GM18907 (cell line): ENCODE data around the gene ACBD6.

ENCODE experiments used
- ATAC-seq: cut with Tn5 transposase; IDR thresholded peaks from one replicate; pipeline ENCODE4 v1.9.1; 2021; ENCODE audit warnings: mild to moderate bottlenecking, moderate library complexity; ENCODE audit not compliant: unreplicated experiment

Gene ACBD6

DNA sequence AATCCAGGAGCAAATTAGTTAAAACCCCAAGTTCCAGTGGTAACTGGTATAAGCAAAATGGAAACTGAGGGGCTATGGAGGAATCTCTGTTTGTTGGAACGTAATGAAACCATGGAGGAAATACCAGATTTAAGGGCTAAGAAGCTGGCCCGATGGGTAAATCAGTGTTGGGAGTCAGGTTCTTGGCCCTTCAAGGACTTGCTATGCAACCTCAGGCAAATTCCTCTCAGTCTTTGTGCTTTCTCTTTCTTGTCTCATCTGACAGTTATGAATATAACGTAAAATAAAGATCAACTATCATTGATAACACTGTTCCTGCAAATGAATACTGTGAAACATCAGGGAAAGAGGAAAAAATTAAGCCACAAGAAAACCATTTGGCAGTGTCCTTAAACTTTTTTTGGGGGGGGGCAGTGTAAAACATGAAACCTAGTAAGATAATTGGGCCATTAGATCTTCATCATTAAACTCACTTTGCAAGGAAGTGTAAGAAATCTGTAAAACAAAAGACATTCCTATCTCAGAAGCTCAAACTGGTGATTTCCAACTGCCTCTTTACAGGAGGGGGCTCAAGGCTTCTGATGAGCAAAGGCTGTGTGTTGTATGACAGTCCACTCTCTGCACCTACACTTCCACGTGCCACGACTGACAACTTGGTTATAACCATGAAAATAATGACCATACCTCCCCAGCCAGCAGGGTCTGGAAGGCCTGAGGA is 224.7 kb downstream of the ACBD6 start:
- ATAC-seq: no peak

DNA sequence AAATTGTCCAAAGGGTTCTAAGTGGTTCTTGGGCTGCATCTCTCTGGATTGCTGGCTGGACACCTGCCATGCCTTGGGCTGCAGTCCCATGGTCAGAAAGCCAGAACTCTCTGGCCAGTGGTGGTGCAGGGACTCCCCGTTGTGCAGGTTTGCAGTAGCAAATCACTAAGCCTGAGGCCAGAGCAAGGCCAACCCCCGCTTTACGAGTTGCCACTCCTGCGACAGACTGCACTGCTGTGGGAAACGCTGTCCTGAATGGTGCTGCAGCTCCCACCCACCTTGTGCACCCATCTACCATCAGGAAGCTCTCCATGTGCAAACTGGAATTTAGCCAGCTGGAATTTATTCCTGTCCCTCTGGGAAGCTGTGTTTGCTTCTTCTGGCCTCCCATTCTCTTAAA is 226.7 kb downstream of the ACBD6 start:
- ATAC-seq: no peak

DNA sequence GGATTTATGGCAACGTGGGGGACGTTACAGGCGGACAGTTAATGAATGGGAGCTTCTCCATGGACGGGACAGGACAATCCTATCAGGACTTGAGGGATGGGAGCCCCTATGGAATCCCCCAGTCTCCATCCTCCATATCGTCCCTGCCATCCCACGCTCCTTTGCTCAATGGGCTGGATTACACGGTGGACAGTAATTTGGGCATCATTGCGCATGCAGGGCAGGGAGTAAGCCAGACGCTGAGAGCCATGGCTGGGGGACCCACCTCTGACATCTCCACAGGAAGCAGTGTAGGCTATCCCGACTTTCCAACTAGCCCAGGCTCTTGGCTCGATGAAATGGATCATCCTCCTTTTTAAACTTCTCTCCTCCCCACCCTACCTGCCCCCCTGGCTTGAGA is 228.2 kb downstream of the ACBD6 start:
- no peak for ATAC-seq

DNA sequence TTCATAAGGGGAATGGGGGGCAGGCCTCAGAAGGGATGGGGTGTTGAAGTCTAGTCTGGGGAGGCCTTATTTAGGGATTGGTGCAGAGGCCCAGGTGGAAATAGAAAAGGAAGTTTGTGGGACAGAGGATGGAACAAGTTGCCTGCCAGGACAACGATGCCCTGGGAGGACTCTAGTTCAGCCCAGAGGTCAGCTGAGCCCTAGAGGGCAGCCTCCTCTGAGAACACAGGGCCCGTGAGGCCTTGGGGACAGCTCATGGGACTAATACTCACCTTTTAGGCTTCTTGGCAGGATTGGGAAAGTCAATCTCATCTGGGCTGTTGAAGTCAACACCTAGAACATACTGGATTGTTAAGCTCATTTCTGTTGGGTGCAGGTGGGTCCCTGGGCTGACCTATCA is 229.3 kb downstream of the ACBD6 start:
- no peak for ATAC-seq

DNA sequence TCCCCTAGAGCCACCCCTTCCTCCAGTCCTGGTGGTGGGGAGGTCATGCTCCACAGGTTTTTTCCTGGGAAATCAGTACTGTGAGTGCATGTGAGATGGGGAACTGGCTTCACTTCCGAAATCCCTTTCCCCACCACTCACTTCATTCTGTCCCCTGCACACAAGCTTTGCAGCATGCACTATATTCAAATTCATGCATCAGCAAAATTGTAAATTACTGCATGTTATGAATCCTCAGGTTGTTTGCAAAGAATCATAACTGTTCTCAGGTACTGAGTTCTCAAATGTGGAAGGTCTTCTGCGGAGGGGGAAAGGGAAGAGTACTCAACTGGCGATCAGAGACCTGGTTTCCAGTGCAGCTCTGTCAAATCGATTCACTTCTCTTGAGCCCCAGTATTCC is 230.0 kb downstream of the ACBD6 start:
- no peak for ATAC-seq

DNA sequence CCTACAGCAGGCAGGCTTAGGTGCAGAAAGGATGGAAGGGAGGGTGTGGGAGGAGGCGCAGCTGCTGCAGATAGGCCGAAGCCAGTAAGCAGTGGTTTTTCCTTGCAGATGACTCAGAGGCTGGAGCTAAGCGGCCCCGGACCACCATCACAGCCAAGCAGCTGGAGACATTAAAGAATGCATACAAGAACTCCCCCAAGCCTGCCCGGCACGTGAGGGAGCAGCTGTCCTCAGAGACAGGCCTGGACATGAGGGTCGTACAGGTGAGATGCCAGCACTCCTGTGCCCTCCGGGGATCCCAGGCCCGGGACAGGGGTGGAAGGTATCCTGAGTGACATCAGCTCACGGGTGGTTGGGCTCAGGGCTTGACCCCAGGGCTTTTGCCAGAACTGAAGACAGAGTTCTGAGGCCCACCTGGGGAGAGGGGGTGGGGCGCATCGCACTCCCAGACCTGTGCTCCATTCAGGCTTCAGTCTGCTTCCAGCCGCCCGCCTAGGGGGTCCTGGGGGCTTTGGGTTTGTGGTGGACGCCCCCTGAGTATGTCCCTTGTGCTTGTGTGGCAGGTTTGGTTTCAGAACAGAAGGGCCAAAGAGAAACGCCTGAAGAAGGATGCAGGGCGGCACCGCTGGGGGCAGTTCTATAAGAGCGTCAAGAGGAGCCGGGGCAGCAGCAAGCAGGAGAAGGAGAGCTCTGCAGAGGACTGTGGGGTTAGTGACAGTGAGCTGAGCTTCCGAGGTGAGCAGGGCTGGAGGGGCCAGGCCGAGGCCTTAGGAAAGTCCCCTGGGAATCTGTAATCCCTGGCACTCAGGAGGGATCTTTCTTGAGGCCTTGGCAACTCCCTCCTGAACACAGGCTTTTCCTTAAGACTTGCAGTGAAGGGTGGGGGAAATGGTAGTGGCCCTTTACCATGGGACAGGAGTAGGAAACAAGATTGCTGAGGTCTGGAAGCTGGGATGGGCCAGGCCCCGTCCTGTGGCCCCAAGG is 230.8 kb downstream of the ACBD6 start:
- ATAC-seq: no peak

DNA sequence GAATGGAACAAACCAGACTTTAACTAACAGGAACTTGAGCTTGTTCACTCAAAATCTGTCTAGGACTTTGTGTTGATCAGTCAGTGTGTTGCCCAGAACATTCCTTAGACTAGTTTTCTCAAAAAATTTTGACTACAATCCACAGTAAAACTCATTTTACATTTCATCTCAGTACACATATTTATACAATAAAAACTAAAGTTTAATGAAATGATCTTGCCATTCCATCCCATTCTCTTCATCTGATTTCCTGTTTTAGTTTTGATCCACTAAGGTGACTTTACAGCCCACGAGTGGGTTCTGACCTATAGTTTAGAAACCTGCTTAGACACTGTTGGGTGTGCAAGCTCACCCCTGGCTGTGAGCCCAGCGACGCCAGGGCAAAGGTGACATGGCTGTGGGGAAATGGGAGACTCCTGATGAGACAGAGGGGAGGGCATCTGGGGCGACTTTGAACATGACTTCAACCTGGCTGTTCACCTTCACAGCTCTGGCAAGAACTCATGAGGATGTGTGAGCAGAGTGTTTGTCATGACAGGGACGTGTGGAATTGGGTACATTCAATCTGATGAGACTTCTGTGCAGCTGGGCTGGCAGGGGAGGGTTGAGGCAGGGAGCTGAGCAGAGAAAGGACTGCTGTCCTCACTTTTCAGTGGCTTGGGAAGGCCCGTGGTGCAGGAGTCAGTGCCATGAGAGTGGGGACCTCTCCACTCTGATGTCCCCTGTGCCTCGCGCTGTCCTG is 231.7 kb downstream of the ACBD6 start:
- no peak for ATAC-seq

DNA sequence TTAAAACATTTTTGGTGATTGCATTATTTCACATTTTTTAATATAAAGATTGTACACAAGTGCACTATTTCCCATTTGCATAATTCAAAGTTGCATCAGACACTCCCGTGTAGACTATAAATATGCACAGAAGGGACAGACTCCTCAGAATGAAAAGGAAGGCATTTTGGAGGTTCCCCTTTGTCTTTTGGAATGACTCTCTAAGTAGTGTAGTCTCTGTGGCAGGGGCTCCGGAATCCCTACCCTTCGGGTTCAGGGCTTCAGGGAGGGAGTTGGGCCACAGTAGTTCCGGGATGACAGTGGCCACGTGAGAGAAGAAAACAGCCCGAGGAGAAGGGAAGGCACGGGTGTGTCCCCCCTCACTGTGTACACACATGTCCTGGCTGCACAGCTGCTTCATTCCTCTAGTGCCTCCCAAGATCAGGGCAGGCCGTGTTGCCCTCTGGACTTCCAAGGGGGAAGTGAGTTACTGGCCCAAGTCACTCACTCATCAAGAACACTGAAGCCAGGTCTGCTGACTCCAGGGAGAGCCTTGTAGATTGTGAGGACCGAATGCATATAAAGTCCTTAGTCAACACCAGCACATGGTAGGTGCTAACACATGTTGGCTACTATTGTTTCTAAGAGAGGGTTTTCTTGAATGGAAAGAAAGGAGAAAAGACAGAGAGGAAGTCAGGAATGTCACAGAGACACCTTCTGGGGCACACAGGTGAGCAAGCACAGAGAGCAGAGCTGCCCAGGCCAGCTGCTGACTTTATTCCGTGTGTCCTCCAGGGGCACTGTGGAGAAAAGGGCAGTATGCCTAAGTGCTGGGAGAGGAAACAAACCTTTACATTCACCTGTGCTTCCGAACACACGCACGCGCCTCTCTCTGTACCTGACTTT is 232.5 kb downstream of the ACBD6 start:
- ATAC-seq: no peak

DNA sequence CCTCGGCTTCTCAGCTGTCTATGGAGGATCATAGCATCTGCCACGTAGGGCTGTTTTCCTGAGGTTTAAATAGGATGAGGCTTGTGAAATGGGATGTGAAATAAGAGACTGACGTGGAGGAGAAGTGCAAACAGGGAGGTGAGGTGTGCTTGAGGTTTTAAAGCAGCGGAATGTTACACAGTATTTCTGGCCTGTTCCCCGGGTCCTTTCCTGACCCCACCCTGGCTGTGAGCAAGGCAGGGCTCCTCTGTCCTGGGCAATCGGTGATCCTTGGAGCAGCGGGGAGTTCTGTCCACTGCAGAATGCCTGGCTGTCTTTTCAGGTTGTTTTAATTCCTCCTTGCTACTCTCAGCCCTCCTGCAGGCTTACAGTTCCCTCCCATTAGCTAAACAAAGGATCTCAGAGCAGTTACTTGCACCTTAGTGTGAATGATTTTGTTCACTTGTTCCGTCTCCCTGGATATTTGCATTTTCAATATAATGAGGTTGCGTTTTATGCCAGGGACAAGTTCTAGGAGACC is 233.8 kb downstream of the ACBD6 start:
- ATAC-seq: no peak

DNA sequence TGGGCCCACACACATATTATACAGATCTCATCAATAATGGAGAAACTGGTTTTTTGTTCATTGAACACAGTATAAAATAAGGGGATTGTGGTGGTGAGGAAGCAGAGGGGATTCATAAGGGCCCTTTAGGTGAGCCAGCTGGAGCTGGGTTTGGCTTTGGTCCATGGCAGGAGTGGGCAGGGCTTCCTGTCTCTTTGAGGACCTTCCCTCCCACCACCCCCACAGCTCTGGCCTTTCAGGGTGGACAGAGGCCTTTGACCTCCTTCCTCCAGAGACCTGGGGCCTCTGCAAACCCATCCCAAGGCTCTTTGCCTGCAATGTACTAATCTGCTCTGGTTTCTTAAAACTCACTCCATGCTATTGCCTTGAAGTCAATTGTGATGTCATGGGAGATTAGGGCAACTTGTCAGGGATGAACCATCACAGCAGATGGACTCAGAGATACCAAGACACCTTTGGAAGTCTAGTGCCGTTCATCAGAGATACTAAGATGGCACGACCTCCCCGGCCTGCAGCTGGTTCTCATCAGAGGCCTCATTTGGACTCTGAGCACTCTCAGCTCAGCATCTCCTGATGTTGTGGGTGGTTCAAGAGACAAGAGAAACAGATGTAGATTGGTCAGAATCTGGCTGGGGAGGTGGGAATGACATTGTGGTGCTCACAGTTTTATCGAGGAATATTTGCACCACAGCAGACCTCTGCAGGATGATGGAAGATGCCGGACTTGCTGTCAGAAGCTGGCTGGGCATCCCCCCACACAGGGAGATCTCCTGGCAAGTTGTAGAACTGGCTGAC is 234.4 kb downstream of the ACBD6 start:
- no peak for ATAC-seq

DNA sequence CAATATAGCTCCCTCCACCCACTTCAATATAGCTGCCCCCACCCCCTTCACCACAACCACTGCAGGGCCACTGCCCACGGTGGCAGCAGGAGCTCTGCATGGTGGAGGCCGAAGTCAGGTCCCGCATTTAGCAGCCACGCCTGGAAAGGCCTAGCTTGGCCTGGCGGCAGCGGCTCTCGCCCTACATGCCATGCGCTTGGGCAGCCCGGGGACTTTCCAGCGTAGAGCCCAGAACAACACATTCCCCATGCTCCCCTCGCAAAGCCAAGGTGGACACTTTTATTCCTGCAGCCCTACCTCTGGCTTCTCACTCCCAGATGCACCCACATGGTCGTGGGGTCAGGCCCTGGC is 235.2 kb downstream of the ACBD6 start:
- ATAC-seq: no peak

DNA sequence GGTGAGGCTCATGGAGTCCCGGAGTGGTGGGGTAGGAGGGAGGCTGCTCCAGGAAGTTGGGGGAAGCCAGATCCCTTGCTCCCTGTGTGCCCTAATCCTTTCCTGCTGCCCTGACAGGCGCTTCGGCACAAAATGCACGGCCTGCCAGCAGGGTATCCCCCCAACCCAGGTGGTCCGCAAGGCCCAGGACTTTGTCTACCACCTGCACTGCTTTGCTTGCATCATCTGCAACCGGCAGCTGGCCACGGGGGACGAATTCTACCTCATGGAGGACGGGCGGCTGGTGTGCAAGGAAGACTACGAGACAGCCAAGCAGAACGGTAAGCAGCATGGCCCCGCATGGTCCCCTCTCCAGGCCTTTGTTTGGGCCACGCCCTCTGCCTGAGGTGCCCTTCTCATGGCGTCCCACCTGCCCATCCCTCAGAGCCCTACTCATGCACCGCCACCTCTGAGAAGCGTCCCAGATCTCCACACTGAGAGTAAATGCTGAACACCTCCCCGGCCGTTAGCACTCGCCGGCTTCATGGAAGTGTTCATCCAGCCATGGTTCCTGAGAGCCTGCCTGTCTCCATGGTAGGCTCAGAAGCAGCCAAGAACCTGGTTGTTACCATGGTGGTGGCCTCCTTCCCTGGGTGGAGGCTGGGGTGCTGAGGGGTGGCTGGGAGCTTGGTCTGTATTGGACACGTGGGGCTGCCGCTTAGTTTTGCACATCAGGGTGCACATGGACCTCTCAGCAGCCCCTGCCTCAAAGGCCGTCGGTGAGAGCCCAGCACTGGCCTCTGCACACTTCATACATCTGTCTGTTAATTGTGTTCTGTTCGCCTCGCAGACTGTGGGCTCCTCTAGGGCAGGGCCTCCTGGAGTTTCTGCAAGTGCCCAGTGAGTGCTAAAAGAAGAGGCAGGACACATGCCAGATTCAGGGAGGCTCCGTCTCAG is 235.8 kb downstream of the ACBD6 start:
- no peak for ATAC-seq

DNA sequence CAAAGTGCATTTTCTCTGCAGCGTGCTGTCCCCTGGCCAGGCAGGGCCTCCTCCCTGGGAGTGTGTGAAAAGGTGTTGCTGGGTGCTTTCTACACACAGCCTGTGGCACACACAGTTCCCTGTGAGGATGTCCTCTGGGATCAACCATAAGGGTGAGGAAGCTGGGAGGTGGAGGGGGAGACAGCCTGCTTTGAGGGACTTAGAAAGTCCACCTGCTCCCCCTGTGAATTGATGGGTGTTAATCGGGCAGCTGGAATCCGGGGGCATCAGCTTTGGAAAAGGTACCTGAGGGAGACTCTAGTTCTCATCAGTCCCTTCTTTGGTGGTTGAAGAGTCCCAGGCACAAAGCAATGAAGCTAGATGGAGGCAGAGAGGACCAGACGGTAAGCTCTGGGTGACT is 236.5 kb downstream of the ACBD6 start:
- ATAC-seq: no peak

DNA sequence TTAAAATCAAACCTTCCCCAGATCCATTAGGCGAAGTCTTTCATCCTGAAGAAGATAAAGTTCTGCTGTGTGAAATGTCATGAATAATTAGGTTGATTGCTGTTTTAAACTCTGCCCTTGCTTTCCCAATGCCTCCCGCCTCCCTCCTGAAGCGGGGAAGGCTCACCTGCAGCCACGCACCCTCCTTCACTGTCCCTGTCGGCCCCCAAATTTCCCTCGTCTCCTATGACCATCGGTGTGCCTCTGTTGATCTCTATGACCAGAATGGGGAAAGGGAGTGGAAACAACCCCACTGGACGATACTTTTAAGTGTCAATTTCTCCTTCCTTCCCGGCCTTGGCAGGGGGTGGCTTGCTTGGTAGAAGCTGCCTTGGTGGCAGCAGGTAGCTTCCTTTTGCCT is 237.2 kb downstream of the ACBD6 start:
- no peak for ATAC-seq

DNA sequence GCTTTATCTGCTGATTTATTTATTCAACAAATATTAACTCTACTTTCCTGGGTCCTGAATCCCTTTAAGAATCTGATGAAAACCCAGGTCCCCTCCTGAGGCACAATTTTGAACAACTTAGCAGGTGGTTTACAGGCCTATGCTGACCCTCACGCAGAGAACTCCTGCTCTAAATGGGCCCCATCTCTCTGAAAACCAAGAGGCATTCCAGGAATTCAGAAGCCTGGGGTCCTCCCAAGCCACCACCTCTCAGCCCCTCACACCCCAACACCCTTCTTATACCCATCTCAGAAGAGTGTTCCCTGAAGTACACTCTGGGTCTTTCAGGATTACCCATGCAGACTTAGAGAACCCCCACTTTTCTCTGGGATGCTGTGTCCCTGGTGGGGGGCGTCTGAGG is 237.8 kb downstream of the ACBD6 start:
- ATAC-seq: no peak

DNA sequence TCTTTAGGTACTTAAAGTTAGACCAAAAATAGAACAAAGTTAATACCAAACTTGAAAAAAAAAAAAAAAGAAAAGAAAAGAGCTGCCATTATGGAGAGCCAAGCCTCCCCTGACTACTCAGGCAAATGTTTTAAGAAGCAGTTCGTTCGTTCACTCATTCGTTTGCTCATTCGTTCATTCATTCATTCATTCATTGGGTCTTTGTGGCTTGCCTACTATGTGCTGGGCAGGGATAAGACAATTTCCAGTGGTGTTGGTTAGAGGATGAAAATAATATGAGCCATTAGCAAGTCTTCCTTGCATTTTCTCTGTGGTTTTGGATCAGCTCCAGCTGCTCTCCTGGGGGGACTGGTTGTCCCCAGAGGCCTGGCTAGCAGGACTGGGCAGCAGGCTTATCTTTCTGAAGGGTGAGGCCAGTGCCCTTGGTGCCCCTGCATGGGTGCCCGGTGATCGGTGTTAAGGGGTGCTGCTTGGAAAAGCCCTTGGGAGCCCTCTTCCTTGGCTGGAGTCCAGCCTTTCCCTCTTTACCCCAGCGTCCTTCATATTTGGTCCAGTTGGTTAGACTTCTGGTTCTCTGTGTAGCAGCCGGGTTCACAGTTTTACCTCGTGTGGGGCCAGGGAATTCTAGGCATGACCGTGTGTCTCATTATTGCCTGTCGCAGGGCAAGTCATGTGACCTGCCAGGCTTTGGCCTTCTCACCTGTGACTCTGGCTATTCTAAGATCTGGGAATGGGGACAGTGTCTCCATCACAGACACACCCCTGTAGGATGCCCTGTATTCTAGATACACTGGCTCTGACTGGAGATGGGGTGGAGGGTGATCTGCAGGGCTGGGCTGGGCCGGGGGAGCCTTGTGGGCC is 239.5 kb downstream of the ACBD6 start:
- ATAC-seq: no peak

DNA sequence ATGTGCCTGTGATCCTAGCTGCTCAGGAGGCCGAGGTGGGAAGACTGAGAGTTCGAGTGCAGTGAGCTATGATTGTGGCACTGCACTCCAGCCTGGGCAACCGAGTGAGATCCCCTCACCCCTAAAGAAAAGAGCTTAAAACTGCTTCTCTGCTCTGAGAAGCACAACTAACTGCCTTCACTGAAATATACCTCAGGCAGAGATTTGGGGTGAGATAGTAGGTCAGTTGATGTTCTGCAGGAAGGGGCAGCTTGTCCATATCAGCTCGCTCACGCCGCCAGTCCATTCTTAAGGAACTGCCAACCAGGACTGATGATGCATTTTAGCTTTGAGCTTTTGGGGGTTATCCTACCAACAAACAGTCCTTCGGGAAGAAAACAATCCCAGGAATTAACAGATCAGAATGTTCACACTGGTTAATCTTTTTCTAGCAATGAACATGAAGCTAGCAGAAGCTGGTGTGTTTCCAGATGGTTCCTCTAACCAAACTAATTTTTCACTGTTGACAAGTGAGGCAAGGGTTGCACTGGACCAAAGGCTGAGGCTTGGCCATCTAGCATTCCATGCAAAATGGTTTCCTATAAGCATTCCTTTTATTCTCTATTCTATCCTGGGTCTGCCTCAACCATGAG is 240.7 kb downstream of the ACBD6 start:
- ATAC-seq: no peak
